IMR-90 (cell line): Measurements from ENCODE around the gene SECISBP2. TPM values are rescaled to one million over a fixed set of nuclear protein-coding genes. Genes with fewer than 3 reads are reported as not detected.

Experiments
- ATAC-seq: fragments of 200-7000 bp; cut with Tn5 transposase; 2 replicates; pipeline ENCODE4 v1.9.1; 2020; ENCODE audit warnings: low read depth, mild to moderate bottlenecking, moderate library complexity
- BruUV-seq: library from RNA; stranded (reverse); fragments of 400-500 nt; replicated peaks from 2 replicates; lab custom pipeline; 2021; lab: Mats Ljungman, UMichigan
- CTCF ChIA-PET: fragments of 300-600 bp; formaldehyde crosslinking; extraction: SDS; loops from one replicate; lab custom pipeline; 2021; ENCODE audit warnings: antibody characterized with exemption; lab: Yijun Ruan, JAX
- POLR2A ChIA-PET: fragments of 300-600 bp; sonication (Branson Sonifier 250); formaldehyde crosslinking; loops from one replicate; lab custom pipeline; 2022; ENCODE audit warnings: antibody characterized with exemption; ENCODE audit not compliant: unreplicated experiment; lab: Charles Lee
- DNase-seq: peaks from one replicate; pipeline ENCODE4 v3.0.0; 2013
- H2AFZ ChIP-seq: replicated peaks from 2 replicates; pipeline ENCODE3; 2013; ENCODE audit warnings: low read length, mild to moderate bottlenecking; ENCODE audit not compliant: poor library complexity
- H2AK5ac ChIP-seq: 2 replicates; pipeline ENCODE4 v1.6.1; 2013; ENCODE audit warnings: low read depth, low read length, inconsistent platforms
- H2AK9ac ChIP-seq: replicated peaks from 2 replicates; pipeline ENCODE3; 2013; ENCODE audit warnings: mild to moderate bottlenecking, low read depth, low read length, moderate library complexity; ENCODE audit not compliant: poor library complexity
- H2BK120ac ChIP-seq: 2 replicates; pipeline ENCODE4 v1.6.1; 2013; ENCODE audit warnings: low read depth, low read length, inconsistent platforms
- H2BK15ac ChIP-seq: 3 replicates; pipeline ENCODE4 v1.6.1; 2013; ENCODE audit warnings: low read depth, low read length, inconsistent platforms
- H2BK20ac ChIP-seq: 2 replicates; pipeline ENCODE4 v1.6.1; 2013; ENCODE audit warnings: low read depth, mild to moderate bottlenecking, inconsistent platforms, low read length, moderate library complexity
- H2BK5ac ChIP-seq: 2 replicates; pipeline ENCODE4 v1.6.1; 2013; ENCODE audit warnings: mild to moderate bottlenecking, low read depth, low read length, inconsistent platforms; ENCODE audit not compliant: poor library complexity, severe bottlenecking
- H3K14ac ChIP-seq: replicated peaks from 2 replicates; pipeline ENCODE4 v1.6.1; 2013; ENCODE audit warnings: low read depth, low read length, inconsistent platforms
- H3K18ac ChIP-seq: 2 replicates; pipeline ENCODE4 v1.6.1; 2013; ENCODE audit warnings: low read depth, low read length, control low read depth
- H3K23ac ChIP-seq: 2 replicates; pipeline ENCODE4 v1.6.1; 2013; ENCODE audit warnings: low read depth, low read length, inconsistent platforms
- H3K27ac ChIP-seq: 2 replicates; pipeline ENCODE4 v1.5.1; 2013; ENCODE audit warnings: mild to moderate bottlenecking, control low read depth, low read length; ENCODE audit not compliant: insufficient read depth
- H3K27me3 ChIP-seq: 2 replicates; pipeline ENCODE4 v1.6.1; 2013; ENCODE audit warnings: low read length; ENCODE audit not compliant: control insufficient read depth, insufficient read depth
- H3K36me3 ChIP-seq: 2 replicates; pipeline ENCODE4 v1.6.1; 2013; ENCODE audit warnings: low read length, mixed read lengths; ENCODE audit not compliant: control insufficient read depth, insufficient read depth
- H3K4ac ChIP-seq: 2 replicates; pipeline ENCODE4 v1.6.1; 2013; ENCODE audit warnings: low read depth, low read length, inconsistent platforms
- H3K4me1 ChIP-seq: 2 replicates; pipeline ENCODE4 v1.6.1; 2013; ENCODE audit warnings: low read length, mixed read lengths; ENCODE audit not compliant: control insufficient read depth, insufficient read depth
- H3K4me2 ChIP-seq: 2 replicates; pipeline ENCODE4 v1.6.1; 2013; ENCODE audit warnings: low read depth, mild to moderate bottlenecking, control low read depth, low read length, moderate library complexity
- H3K4me3 ChIP-seq: 2 replicates; pipeline ENCODE4 v1.5.1; 2013; ENCODE audit warnings: low read depth, mild to moderate bottlenecking, control low read depth, low read length, moderate library complexity; ENCODE audit not compliant: insufficient read depth
- H3K56ac ChIP-seq: 2 replicates; pipeline ENCODE4 v1.6.1; 2013; ENCODE audit warnings: low read length, inconsistent platforms; ENCODE audit not compliant: insufficient read depth; ENCODE audit errors: extremely low read depth
- H3K79me1 ChIP-seq, 2 experiments: 2 replicates each; pipeline ENCODE4 v1.6.1; 2013; ENCODE audit warnings: low read length in 2 of 2, inconsistent platforms in 1 of 2, low read depth in 1 of 2
- H3K9ac ChIP-seq: 2 replicates; pipeline ENCODE4 v1.6.1; 2013; ENCODE audit warnings: low read depth, low read length, control low read depth
- H3K9me1 ChIP-seq: 2 replicates; pipeline ENCODE4 v1.6.1; 2013; ENCODE audit warnings: low read length, inconsistent platforms; ENCODE audit not compliant: insufficient read depth
- H3K9me3 ChIP-seq: 2 replicates; pipeline ENCODE4 v1.6.1; 2013; ENCODE audit warnings: low read length; ENCODE audit not compliant: control insufficient read depth, insufficient read depth
- H4K20me1 ChIP-seq: 2 replicates; pipeline ENCODE4 v1.6.1; 2013; ENCODE audit warnings: low read length, inconsistent platforms; ENCODE audit not compliant: insufficient read depth
- H4K5ac ChIP-seq: 2 replicates; pipeline ENCODE4 v1.6.1; 2013; ENCODE audit warnings: mild to moderate bottlenecking, low read depth, low read length, control low read depth
- H4K8ac ChIP-seq, 2 experiments: 2 replicates each; pipeline ENCODE4 v1.6.1; 2013; ENCODE audit warnings: low read depth in 2 of 2, low read length in 2 of 2, control low read depth in 1 of 2, inconsistent platforms in 1 of 2
- H4K91ac ChIP-seq: 2 replicates; pipeline ENCODE4 v1.6.1; 2013; ENCODE audit warnings: low read depth, low read length, inconsistent platforms; ENCODE audit not compliant: insufficient read depth
- BHLHE40 ChIP-seq: fragments of 150-350 bp; IDR thresholded peaks from 2 replicates; pipeline ENCODE4 v1.6.1; 2016; ENCODE audit warnings: mild to moderate bottlenecking, low read depth, low read length
- CHD1 ChIP-seq: IDR thresholded peaks from 2 replicates; pipeline ENCODE4 v1.6.1; 2012; ENCODE audit warnings: low read depth, low read length, improper control_type of control experiment
- MAZ ChIP-seq: IDR thresholded peaks from 2 replicates; pipeline ENCODE4 v1.6.1; 2012; ENCODE audit warnings: low read depth, mild to moderate bottlenecking, low read length, improper control_type of control experiment, moderate library complexity, borderline replicate concordance
- NFE2L2 ChIP-seq: fragments of 150-350 bp; IDR thresholded peaks from 2 replicates; pipeline ENCODE4 v1.6.1; 2016; ENCODE audit warnings: low read depth, mild to moderate bottlenecking, low read length
- RFX5 ChIP-seq: IDR thresholded peaks from 2 replicates; pipeline ENCODE4 v1.8.0; 2012; ENCODE audit warnings: low read depth, mild to moderate bottlenecking, low read length, moderate library complexity
- SMC3 ChIP-seq: fragments of 150-350 bp; IDR thresholded peaks from 2 replicates; pipeline ENCODE4 v1.6.1; 2016; ENCODE audit warnings: low read depth, mild to moderate bottlenecking, antibody characterized with exemption, low read length, moderate library complexity
- WGBS, 2 experiments: methylation state at CpG; one replicate each; pipeline versions ENCODE4 v1.1.5 to v1.1.7; 2013; ENCODE audit warnings: missing lambda C conversion rate in 2 of 2; ENCODE audit not compliant: insufficient read length in 1 of 2; ENCODE audit errors: extremely low coverage in 2 of 2; 5-methylcytosine and 5-hydroxymethylcytosine counted together
- dilution Hi-C: fragments of 300-500 bp; cut with HindIII; formaldehyde crosslinking; loops from one replicate; pipeline ENCODE4 v1.14.3; 2018; ENCODE audit warnings: low sequenced_read_pairs; ENCODE audit not compliant: unreplicated experiment
- in situ Hi-C: fragments of 300-500 bp; cut with MboI; formaldehyde crosslinking; loops from 3 replicates; pipeline ENCODE4 v1.14.3; 2019; ENCODE audit warnings: low sequenced_read_pairs, inconsistent platforms, mixed read lengths
- intact Hi-C: fragments of 100-400 bp; cut with micrococcal nuclease; formaldehyde crosslinking; loops from 2 replicates; pipeline ENCODE4 v1.10.0; 2022
- polyA plus RNA-seq, 3 experiments: library from polyadenylated mRNA; depleted of rRNA; stranded (reverse); fragments of >200 nt; gene quantifications; 2 replicates each; pipeline ENCODE4 v1.2.3, GENCODE V29; 2012; ENCODE audit warnings: low replicate concordance in 1 of 3
- total RNA-seq: library from RNA; depleted of rRNA; stranded (reverse); fragments of >200 nt; gene quantifications from 2 replicates; pipeline ENCODE4 v1.2.3, GENCODE V29; 2012

The SECISBP2 gene
- total and polyA plus RNA-seq, 2 of the 4 experiments (the other 2 are of a cell fraction): 16.4 to 18.8 TPM

GRCh38 chr9:89359751-89360261 lies 41.5 kb downstream of the SECISBP2 start:
- no peak overlapping the region for H3K4me2 ChIP-seq
- CTCF ChIA-PET: interaction anchor here (1.0 kb wide), 1 partner anchor 189 kb away, joined by 3 read pairs; no protein-coding TSS in a partner anchor
- no peak overlapping the region for H2BK5ac ChIP-seq
- H2BK15ac ChIP-seq: no peak overlapping the region
- no peak overlapping the region for H3K56ac ChIP-seq
- no peak overlapping the region for H3K14ac ChIP-seq
- H4K91ac ChIP-seq: no peak overlapping the region
- no peaks in the 10 kb centered on the region; the same call in 1 of the 2 replicates for H3K9me1 ChIP-seq
- H3K23ac ChIP-seq: no peak overlapping the region
- WGBS, 2 experiments: 100% methylated on average over 1 of the region's 8 CpGs; no CpG with 5 or more reads in 1 of the 2 experiments
- in situ Hi-C loops (no loop called here), intact Hi-C loops (no loop called here), dilution Hi-C loops (no loop called here)
- no peak overlapping the region for H3K4me3 ChIP-seq
- H2BK20ac ChIP-seq: no peak overlapping the region
- no peak overlapping the region for H2BK120ac ChIP-seq
- H3K9me3 ChIP-seq: no peaks in the 10 kb centered on the region
- TF ChIP-seq SMC3 (no peak), CHD1 (no peak), BHLHE40 (no peak), NFE2L2 (no peak), RFX5 (no peak), MAZ (no peak)
- H2AFZ ChIP-seq: no peak overlapping the region
- H3K27ac ChIP-seq: no peak overlapping the region
- no peak overlapping the region for H2AK9ac ChIP-seq
- H3K36me3 ChIP-seq: peaks cover 53% of the 10 kb centered on the region
- ATAC-seq (no peak), DNase-seq (peak; percentile 7)
- no peak overlapping the region for H2AK5ac ChIP-seq
- H3K18ac ChIP-seq: no peak overlapping the region
- H4K5ac ChIP-seq: no peak overlapping the region
- peaks cover 0 to 3% of the 10 kb centered on the region in 2 experiments; a peak in 1 of 4 replicates for H3K79me1 ChIP-seq
- H4K8ac ChIP-seq: no peak overlapping the region
- no peak overlapping the region for H3K9ac ChIP-seq
- H4K20me1 ChIP-seq: no peaks in the 10 kb centered on the region; the same call in 1 of the 2 replicates
- POLR2A ChIA-PET: no interaction called here
- no peak overlapping the region for H3K4ac ChIP-seq
- no TSS peak for BruUV-seq
- H3K4me1 ChIP-seq: no peaks in the 10 kb centered on the region
- no peaks in the 10 kb centered on the region for H3K27me3 ChIP-seq
